ENCODE measurements around the gene ZMYM5. TPM values are rescaled to one million over a fixed set of nuclear protein-coding genes. Genes with fewer than 3 reads are reported as not detected.

Gene ZMYM5
- total and polyA plus RNA-seq, 2 of the 8 experiments (the other 6 are each of a cell fraction or from before 2014, with no cell fraction given): 4.9 to 7.9 TPM

- TF ChIP-seq CHD7 (IDR thresholded peaks at IDR 0.05; ENCODE audit: insufficient replicate concordance, low read length): no peak
- no peak for TF ChIP-seq CBX8 (IDR thresholded peaks at IDR 0.05; ENCODE audit: borderline replicate concordance, low read depth, low read length)
- no peak for TF ChIP-seq HDAC6 (IDR thresholded peaks at IDR 0.05; ENCODE audit: low read depth, low read length)
- no peak for TF ChIP-seq EP300 (IDR thresholded peaks at IDR 0.05; ENCODE audit: borderline replicate concordance in 1 of 2, low read depth in 2 of 2, low read length in 2 of 2)
- TF ChIP-seq TAF7 (optimal IDR thresholded peaks at IDR 0.05; ENCODE audit: borderline replicate concordance, low read depth, low read length): no peak
- no peak for TF ChIP-seq ZNF274 (IDR thresholded peaks at IDR 0.05; ENCODE audit: borderline replicate concordance, extremely low read depth, low read length)
Measured at GRCh38 chr13:19845758-19846157, 17.7 kb downstream of the ZMYM5 start (continued).

All from H1 (cell line).